Globus pallidus (tissue), 1 donor: ENCODE data around the gene ITGB1BP2.
"Not testable (repeated sequence)": the region's sequence is repeated elsewhere in the genome, so short reads cannot be mapped to it uniquely, and the experiment has no call there.

Experiments
- DNase-seq: peaks from one replicate; pipeline ENCODE4 v3.0.0-alpha.2; 2015; ENCODE audit warnings: low spot score

Gene ITGB1BP2

GRCh38 chrX:71301195-71301924, at the start of gene ITGB1BP2:
ITGB1BP2 (plus strand) TSS chrX:71301750; CDS start chrX:71301807, 57 bp downstream.
- DNase-seq = no peak

- DNase-seq = no peak
These were observed 49.3 kb upstream of the ITGB1BP2 start for GRCh38 chrX:71252221-71252620.

GRCh38 chrX:71253253-71254091, 48.1 kb upstream of the ITGB1BP2 start:
- DNase-seq = peak; percentile 30

GRCh38 chrX:71254092-71254963, 47.2 kb upstream of the ITGB1BP2 start, which contains the start of gene ZMYM3:
ZMYM3 (minus strand) TSS chrX:71254140; CDS start chrX:71253255, 885 bp downstream.
- DNase-seq = peak; percentile 78

- DNase-seq = no peak
These were observed 45.5 kb upstream of the ITGB1BP2 start for GRCh38 chrX:71256051-71256450.

- no peak for DNase-seq
These were observed 44.7 kb upstream of the ITGB1BP2 start for GRCh38 chrX:71256856-71257255.

- not testable (repeated sequence) for DNase-seq
These were observed 32.9 kb upstream of the ITGB1BP2 start for GRCh38 chrX:71268624-71269023.

GRCh38 chrX:71269801-71270395, 31.7 kb upstream of the ITGB1BP2 start:
- DNase-seq = no peak

GRCh38 chrX:71272313-71272712, 29.2 kb upstream of the ITGB1BP2 start:
- not testable (repeated sequence) for DNase-seq

GRCh38 chrX:71281300-71281699, 20.2 kb upstream of the ITGB1BP2 start:
- not testable (repeated sequence) for DNase-seq

GRCh38 chrX:71282514-71283402, 18.8 kb upstream of the ITGB1BP2 start:
- DNase-seq = no peak

GRCh38 chrX:71283403-71284143, 18.0 kb upstream of the ITGB1BP2 start, which contains the start of gene NONO:
NONO (plus strand) TSS chrX:71283635; CDS start chrX:71290638, 7,003 bp downstream.
- peak; percentile 95 for DNase-seq

GRCh38 chrX:71285929-71286328, 15.6 kb upstream of the ITGB1BP2 start:
- DNase-seq = no peak

- no peak for DNase-seq
These were observed 10.2 kb upstream of the ITGB1BP2 start for GRCh38 chrX:71291381-71291780.

GRCh38 chrX:71292669-71293365, 8.7 kb upstream of the ITGB1BP2 start:
- no peak for DNase-seq

- DNase-seq = no peak
These were observed 4.7 kb upstream of the ITGB1BP2 start for GRCh38 chrX:71296806-71297205.

- DNase-seq = no peak
These were observed 3.4 kb upstream of the ITGB1BP2 start for GRCh38 chrX:71298119-71298518.

GRCh38 chrX:71300064-71300463, 1.5 kb upstream of the ITGB1BP2 start:
- DNase-seq = not testable (repeated sequence)

GRCh38 chrX:71300495-71300894, 1.1 kb upstream of the ITGB1BP2 start:
- not testable (repeated sequence) for DNase-seq
